ENCODE data around the gene CDH13.

CDH13 gene

DNA sequence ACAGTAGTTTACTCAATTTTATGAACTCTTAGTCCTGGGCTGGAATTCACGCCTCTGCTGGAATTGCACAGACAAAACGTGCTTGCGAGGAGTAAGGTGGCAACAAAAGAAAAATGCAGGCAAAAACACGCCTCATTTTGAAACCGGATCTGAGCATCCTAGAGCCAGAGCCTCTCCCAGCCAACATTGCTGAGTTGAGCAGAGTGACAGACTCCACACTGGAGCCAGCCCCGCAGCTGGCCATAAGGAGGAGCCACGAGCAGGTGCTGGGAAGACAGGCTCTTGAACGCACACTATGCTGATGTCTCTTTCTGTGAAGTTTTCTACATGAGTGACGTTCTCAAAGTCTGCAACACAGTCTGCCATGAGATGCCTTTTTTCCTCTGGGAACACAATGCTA lies 1166.4 kb downstream of the CDH13 start:
- H3K14ac ChIP-seq (ENCODE audit: low read length in 2 of 2), result no peak overlapping the region
- no peak overlapping the region for H3K9ac ChIP-seq (ENCODE audit: low read length)
- H2BK15ac ChIP-seq (ENCODE audit: low read depth, poor library complexity, severe bottlenecking), result no peak overlapping the region
- no peak overlapping the region for H4K8ac ChIP-seq (ENCODE audit: low read length)
- no peak overlapping the region for H3K4me2 ChIP-seq (ENCODE audit: low read length, poor library complexity, severe bottlenecking)
- no peaks in the 10 kb centered on the region for H3K27me3 ChIP-seq (ENCODE audit: control insufficient read depth in 1 of 2, insufficient read depth in 1 of 2, low read length in 2 of 2)
- H2BK5ac ChIP-seq (ENCODE audit: low read depth, low read length, poor library complexity, severe bottlenecking), result no peak overlapping the region
- peaks cover 0 to 5% of the 10 kb centered on the region in 2 experiments for H3K36me3 ChIP-seq (ENCODE audit: control insufficient read depth in 1 of 2, insufficient read depth in 2 of 2, low read depth in 1 of 2, low read length in 2 of 2)
- 78% methylated on average over 9 of the region's 9 CpGs for WGBS
- H3K4ac ChIP-seq (ENCODE audit: low read depth in 1 of 2, low read length in 2 of 2), result no peak overlapping the region
- no peak overlapping the region for H2AFZ ChIP-seq (ENCODE audit: low read depth, low read length)
- no peak overlapping the region for H3K23ac ChIP-seq (ENCODE audit: low read length in 2 of 2)
- H2BK12ac ChIP-seq (ENCODE audit: low read length in 2 of 2), result no peak overlapping the region
- H3K27ac ChIP-seq (ENCODE audit: low read length, poor library complexity, severe bottlenecking), result no peak overlapping the region
- no peak overlapping the region for H4K91ac ChIP-seq (ENCODE audit: low read length)
- H3K9me3 ChIP-seq (ENCODE audit: control insufficient read depth, low read length), result no peaks in the 10 kb centered on the region
- H3K4me1 ChIP-seq (ENCODE audit: control insufficient read depth, insufficient read depth, low read depth, low read length), result no peaks in the 10 kb centered on the region
- H2BK120ac ChIP-seq (ENCODE audit: low read depth, low read length), result no peak overlapping the region
- H3K4me3 ChIP-seq (ENCODE audit: insufficient read depth in 1 of 2, low read depth in 1 of 2, low read length in 2 of 2), result no peak overlapping the region
- DNase-seq, result no peak
- H3K18ac ChIP-seq (ENCODE audit: low read depth in 1 of 2, low read length in 2 of 2), result no peak overlapping the region
- H2AK5ac ChIP-seq (ENCODE audit: low read length, severe bottlenecking), result no peak overlapping the region
- no peaks in the 10 kb centered on the region for H3K79me1 ChIP-seq (replicated peaks; ENCODE audit: low read length, poor library complexity, severe bottlenecking)

DNA sequence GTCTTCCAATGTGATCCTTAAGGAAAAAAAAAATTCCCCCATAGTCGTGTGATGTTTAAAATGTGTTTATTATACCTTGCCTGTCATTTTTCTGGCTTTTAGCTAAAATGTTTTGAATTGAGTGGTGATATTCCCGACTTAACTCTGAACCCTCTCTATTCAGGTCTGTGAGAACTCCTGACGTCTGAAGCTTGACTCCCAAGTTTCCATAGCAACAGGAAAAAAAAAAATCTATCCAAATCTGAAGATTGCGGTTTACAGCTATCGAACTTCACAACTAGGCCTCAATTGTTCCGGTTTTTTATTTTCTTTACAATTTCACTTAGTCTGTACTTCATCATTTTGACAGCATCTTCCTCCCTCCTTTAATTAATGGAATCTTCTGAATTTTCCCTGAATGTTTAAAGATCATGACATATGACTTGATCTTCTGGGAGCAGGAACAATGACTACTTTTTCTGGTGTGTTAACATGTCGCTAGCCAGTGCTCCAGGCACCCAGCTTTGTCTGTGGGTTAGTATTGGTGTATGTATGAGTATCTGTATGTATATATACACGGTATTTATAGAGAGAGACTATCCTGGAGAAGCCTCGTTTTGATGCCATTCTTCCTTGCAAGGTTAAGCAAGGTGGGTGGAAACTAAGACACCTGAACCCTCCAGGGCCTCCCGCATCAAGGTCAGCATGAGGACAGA lies 1168.2 kb downstream of the CDH13 start:
- 90% methylated on average over 10 of the region's 10 CpGs for WGBS

DNA sequence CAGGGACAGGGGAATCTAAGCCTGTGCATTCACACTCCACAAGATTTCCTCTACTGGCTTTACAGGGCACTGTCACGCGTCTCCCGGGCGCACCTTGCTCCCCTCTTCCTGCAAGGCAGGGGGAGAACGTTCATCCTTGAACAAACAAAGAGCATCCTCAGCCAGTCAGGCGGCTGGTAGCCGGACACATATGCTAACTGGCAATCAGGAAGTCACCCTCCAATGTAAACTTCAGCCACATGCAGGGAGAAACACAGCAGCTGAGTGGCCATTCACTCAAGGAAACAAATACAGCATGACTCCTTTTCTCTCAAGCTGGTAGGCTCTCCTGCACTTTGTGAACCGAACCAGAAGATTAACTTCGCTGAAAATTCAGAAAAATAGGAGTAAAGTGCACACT lies 1170.2 kb downstream of the CDH13 start:
- Histone ChIP-seq H3K36me3 (ENCODE audit: control insufficient read depth in 1 of 2, insufficient read depth in 2 of 2, low read depth in 1 of 2, low read length in 2 of 2) (peaks cover 0 to 2% of the 10 kb centered on the region in 2 experiments), H3K23ac (ENCODE audit: low read length in 2 of 2) (no peak overlapping the region), H3K4me2 (ENCODE audit: low read length, poor library complexity, severe bottlenecking) (no peak overlapping the region), H4K91ac (ENCODE audit: low read length) (no peak overlapping the region), H2AK5ac (ENCODE audit: low read length, severe bottlenecking) (no peak overlapping the region), H3K79me1 (replicated peaks; ENCODE audit: low read length, poor library complexity, severe bottlenecking) (no peaks in the 10 kb centered on the region), H3K4ac (ENCODE audit: low read depth in 1 of 2, low read length in 2 of 2) (no peak overlapping the region), H2BK120ac (ENCODE audit: low read depth, low read length) (no peak overlapping the region), H3K4me3 (ENCODE audit: insufficient read depth in 1 of 2, low read depth in 1 of 2, low read length in 2 of 2) (no peak overlapping the region), H2BK5ac (ENCODE audit: low read depth, low read length, poor library complexity, severe bottlenecking) (no peak overlapping the region), H3K18ac (ENCODE audit: low read depth in 1 of 2, low read length in 2 of 2) (no peak overlapping the region), H3K27ac (ENCODE audit: low read length, poor library complexity, severe bottlenecking) (no peak overlapping the region), H3K14ac (ENCODE audit: low read length in 2 of 2) (no peak overlapping the region), H3K27me3 (ENCODE audit: control insufficient read depth in 1 of 2, insufficient read depth in 1 of 2, low read length in 2 of 2) (no peaks in the 10 kb centered on the region), H3K4me1 (ENCODE audit: control insufficient read depth, insufficient read depth, low read depth, low read length) (no peaks in the 10 kb centered on the region), H2AFZ (ENCODE audit: low read depth, low read length) (no peak overlapping the region), H3K9ac (ENCODE audit: low read length) (no peak overlapping the region), H2BK15ac (ENCODE audit: low read depth, poor library complexity, severe bottlenecking) (no peak overlapping the region), H3K9me3 (ENCODE audit: control insufficient read depth, low read length) (no peaks in the 10 kb centered on the region), H4K8ac (ENCODE audit: low read length) (no peak overlapping the region), H2BK12ac (ENCODE audit: low read length in 2 of 2) (no peak overlapping the region)
- WGBS, result 93% methylated on average over 9 of the region's 9 CpGs
- no peak for DNase-seq

More for the DNA sequence above, 1168.2 kb downstream of the CDH13 start:
- Histone ChIP-seq H3K9me3 (ENCODE audit: control insufficient read depth, low read length) (no peaks in the 10 kb centered on the region), H3K79me1 (replicated peaks; ENCODE audit: low read length, poor library complexity, severe bottlenecking) (no peaks in the 10 kb centered on the region), H3K14ac (ENCODE audit: low read length in 2 of 2) (no peak overlapping the region), H3K36me3 (ENCODE audit: control insufficient read depth in 1 of 2, insufficient read depth in 2 of 2, low read depth in 1 of 2, low read length in 2 of 2) (peaks cover 0 to 5% of the 10 kb centered on the region in 2 experiments), H3K18ac (ENCODE audit: low read depth in 1 of 2, low read length in 2 of 2) (no peak overlapping the region), H2BK15ac (ENCODE audit: low read depth, poor library complexity, severe bottlenecking) (no peak overlapping the region), H2BK12ac (ENCODE audit: low read length in 2 of 2) (no peak overlapping the region), H3K27ac (ENCODE audit: low read length, poor library complexity, severe bottlenecking) (no peak overlapping the region), H3K4ac (ENCODE audit: low read depth in 1 of 2, low read length in 2 of 2) (no peak overlapping the region), H2BK120ac (ENCODE audit: low read depth, low read length) (no peak overlapping the region), H4K8ac (ENCODE audit: low read length) (no peak overlapping the region), H3K23ac (ENCODE audit: low read length in 2 of 2) (no peak overlapping the region), H4K91ac (ENCODE audit: low read length) (no peak overlapping the region), H3K4me1 (ENCODE audit: control insufficient read depth, insufficient read depth, low read depth, low read length) (no peaks in the 10 kb centered on the region), H2BK5ac (ENCODE audit: low read depth, low read length, poor library complexity, severe bottlenecking) (no peak overlapping the region), H3K4me2 (ENCODE audit: low read length, poor library complexity, severe bottlenecking) (no peak overlapping the region), H3K4me3 (ENCODE audit: insufficient read depth in 1 of 2, low read depth in 1 of 2, low read length in 2 of 2) (no peak overlapping the region), H3K27me3 (ENCODE audit: control insufficient read depth in 1 of 2, insufficient read depth in 1 of 2, low read length in 2 of 2) (no peaks in the 10 kb centered on the region), H3K9ac (ENCODE audit: low read length) (no peak overlapping the region), H2AK5ac (ENCODE audit: low read length, severe bottlenecking) (no peak overlapping the region), H2AFZ (ENCODE audit: low read depth, low read length) (no peak overlapping the region)
- no peak for DNase-seq

DNA sequence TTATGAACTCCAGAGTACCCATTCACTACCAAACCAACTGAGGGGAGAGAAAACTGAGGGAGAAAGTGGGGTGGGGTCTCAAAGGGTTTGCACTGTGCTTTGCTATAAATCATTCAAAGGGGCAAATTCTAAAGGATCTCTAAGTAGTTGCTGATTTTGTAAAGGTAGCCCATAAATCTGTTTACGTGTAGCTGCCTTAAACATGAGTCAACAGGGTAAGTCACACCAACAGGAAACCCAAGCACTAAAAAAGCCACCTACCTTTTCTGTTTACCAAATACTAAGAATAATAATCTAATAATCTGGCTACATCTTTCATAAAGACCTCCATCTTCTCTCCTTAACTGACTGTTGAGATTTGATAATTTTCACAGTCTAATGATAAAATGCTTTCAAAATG lies 1172.6 kb downstream of the CDH13 start:
- Histone ChIP-seq H3K18ac (ENCODE audit: low read depth in 1 of 2, low read length in 2 of 2) (no peak overlapping the region), H2AK5ac (ENCODE audit: low read length, severe bottlenecking) (no peak overlapping the region), H3K4me2 (ENCODE audit: low read length, poor library complexity, severe bottlenecking) (no peak overlapping the region), H3K4ac (ENCODE audit: low read depth in 1 of 2, low read length in 2 of 2) (no peak overlapping the region), H4K8ac (ENCODE audit: low read length) (no peak overlapping the region), H2BK5ac (ENCODE audit: low read depth, low read length, poor library complexity, severe bottlenecking) (no peak overlapping the region), H3K14ac (ENCODE audit: low read length in 2 of 2) (no peak overlapping the region), H2BK15ac (ENCODE audit: low read depth, poor library complexity, severe bottlenecking) (no peak overlapping the region), H2BK12ac (ENCODE audit: low read length in 2 of 2) (no peak overlapping the region), H3K27ac (ENCODE audit: low read length, poor library complexity, severe bottlenecking) (no peak overlapping the region), H3K4me3 (ENCODE audit: insufficient read depth in 1 of 2, low read depth in 1 of 2, low read length in 2 of 2) (no peak overlapping the region), H3K9ac (ENCODE audit: low read length) (no peak overlapping the region), H3K9me3 (ENCODE audit: control insufficient read depth, low read length) (no peaks in the 10 kb centered on the region), H4K91ac (ENCODE audit: low read length) (no peak overlapping the region), H3K23ac (ENCODE audit: low read length in 2 of 2) (no peak overlapping the region), H2BK120ac (ENCODE audit: low read depth, low read length) (no peak overlapping the region), H3K79me1 (replicated peaks; ENCODE audit: low read length, poor library complexity, severe bottlenecking) (no peaks in the 10 kb centered on the region), H3K36me3 (ENCODE audit: control insufficient read depth in 1 of 2, insufficient read depth in 2 of 2, low read depth in 1 of 2, low read length in 2 of 2) (no peaks in the 10 kb centered on the region), H2AFZ (ENCODE audit: low read depth, low read length) (no peak overlapping the region), H3K4me1 (ENCODE audit: control insufficient read depth, insufficient read depth, low read depth, low read length) (no peaks in the 10 kb centered on the region), H3K27me3 (ENCODE audit: control insufficient read depth in 1 of 2, insufficient read depth in 1 of 2, low read length in 2 of 2) (no peaks in the 10 kb centered on the region)
- no peak for DNase-seq
- WGBS, result 50% methylated on average over 1 of the region's 1 CpG
